ENCODE measurements around the gene TENM3.

Gene TENM3

GRCh38 chr4:182804131-182804530 is 560.9 kb downstream of the TENM3 start:
- no peak for DNase-seq
- Histone ChIP-seq H3K9me3 (replicated peaks; ENCODE audit: insufficient read depth, low read length) (no peaks in the 10 kb centered on the region), H3K36me3 (replicated peaks; ENCODE audit: insufficient read depth, low read length) (no peaks in the 10 kb centered on the region), H3K9me2 (replicated peaks; ENCODE audit: insufficient read depth, low read length) (no peaks in the 10 kb centered on the region), H3K27me3 (replicated peaks; ENCODE audit: insufficient read depth, low read length) (no peaks in the 10 kb centered on the region), H3F3A (ENCODE audit: insufficient read depth, low read length) (peaks cover 10% of the 10 kb centered on the region), H3K27ac (ENCODE audit: low read length) (no peak overlapping the region), H4K20me1 (ENCODE audit: insufficient read depth, low read length) (no peaks in the 10 kb centered on the region), H3K9ac (ENCODE audit: low read length) (no peak overlapping the region), H3K79me2 (ENCODE audit: low read length) (no peaks in the 10 kb centered on the region), H2AFZ (ENCODE audit: low read length) (no peak overlapping the region), H3K4me3 (ENCODE audit: low read length) (no peak overlapping the region), H3K4me2 (ENCODE audit: low read depth, low read length) (no peak overlapping the region), H3K4me1 (ENCODE audit: low read length) (no peaks in the 10 kb centered on the region; the same call in 1 of the 2 replicates)
- TF ChIP-seq CTCF (IDR thresholded peaks at IDR 0.05; ENCODE audit: low read length) (no peak), EZH2phosphoT487 (IDR thresholded peaks at IDR 0.05; ENCODE audit: low read length) (no peak), EZH2 (optimal IDR thresholded peaks at IDR 0.05; ENCODE audit: low read depth, low read length) (no peak)

- H3K9ac ChIP-seq (ENCODE audit: low read length) = no peak overlapping the region
- H3K27ac ChIP-seq (ENCODE audit: low read length) = no peak overlapping the region
- H4K20me1 ChIP-seq (ENCODE audit: insufficient read depth, low read length) = no peaks in the 10 kb centered on the region
- no peaks in the 10 kb centered on the region for H3K9me2 ChIP-seq (replicated peaks; ENCODE audit: insufficient read depth, low read length)
- no peaks in the 10 kb centered on the region for H3K27me3 ChIP-seq (replicated peaks; ENCODE audit: insufficient read depth, low read length)
- DNase-seq = no peak
- no peak overlapping the region for H3K4me2 ChIP-seq (ENCODE audit: low read depth, low read length)
- no peaks in the 10 kb centered on the region for H3K9me3 ChIP-seq (replicated peaks; ENCODE audit: insufficient read depth, low read length)
- no peak for TF ChIP-seq EZH2phosphoT487 (IDR thresholded peaks at IDR 0.05; ENCODE audit: low read length)
- H3K36me3 ChIP-seq (replicated peaks; ENCODE audit: insufficient read depth, low read length) = no peaks in the 10 kb centered on the region
- H3K79me2 ChIP-seq (ENCODE audit: low read length) = no peaks in the 10 kb centered on the region
- H2AFZ ChIP-seq (ENCODE audit: low read length) = no peak overlapping the region
- peaks cover 10% of the 10 kb centered on the region for H3F3A ChIP-seq (ENCODE audit: insufficient read depth, low read length)
- H3K4me1 ChIP-seq (ENCODE audit: low read length) = peaks cover 11% of the 10 kb centered on the region
- no peak overlapping the region for H3K4me3 ChIP-seq (ENCODE audit: low read length)
Observed at GRCh38 chr4:182805321-182805720, 562.1 kb downstream of the TENM3 start.

GRCh38 chr4:182805750-182806149 is 562.5 kb downstream of the TENM3 start:
- H2AFZ ChIP-seq (ENCODE audit: low read length) = no peak overlapping the region
- TF ChIP-seq CTCF (IDR thresholded peaks at IDR 0.05; ENCODE audit: low read length) = no peak
- no peak for TF ChIP-seq EZH2 (optimal IDR thresholded peaks at IDR 0.05; ENCODE audit: low read depth, low read length)
- no peak for TF ChIP-seq EZH2phosphoT487 (IDR thresholded peaks at IDR 0.05; ENCODE audit: low read length)
- no peak overlapping the region for H3K9ac ChIP-seq (ENCODE audit: low read length)
- H3K9me3 ChIP-seq (replicated peaks; ENCODE audit: insufficient read depth, low read length) = no peaks in the 10 kb centered on the region
- peak overlapping the region; percentile 75; the same call in 1 of the 2 replicates for H3K4me3 ChIP-seq (ENCODE audit: low read length)
- peak overlapping the region; percentile 92; the same call in 1 of the 2 replicates for H3K4me2 ChIP-seq (ENCODE audit: low read depth, low read length)
- no peaks in the 10 kb centered on the region for H3K36me3 ChIP-seq (replicated peaks; ENCODE audit: insufficient read depth, low read length)
- H3K27ac ChIP-seq (ENCODE audit: low read length) = no peak overlapping the region
- H3K79me2 ChIP-seq (ENCODE audit: low read length) = no peaks in the 10 kb centered on the region
- H3K9me2 ChIP-seq (replicated peaks; ENCODE audit: insufficient read depth, low read length) = no peaks in the 10 kb centered on the region
- H4K20me1 ChIP-seq (ENCODE audit: insufficient read depth, low read length) = no peaks in the 10 kb centered on the region
- DNase-seq = no peak
- no peaks in the 10 kb centered on the region for H3K27me3 ChIP-seq (replicated peaks; ENCODE audit: insufficient read depth, low read length)
- H3K4me1 ChIP-seq (ENCODE audit: low read length) = peaks cover 12% of the 10 kb centered on the region
- H3F3A ChIP-seq (ENCODE audit: insufficient read depth, low read length) = peaks cover 10% of the 10 kb centered on the region

Data from MM.1S (cell line).